ENCODE data around the gene SCML1. TPM values are rescaled to one million over a fixed set of nuclear protein-coding genes. Genes with fewer than 3 reads are reported as not detected.

SCML1 gene
- total and polyA plus RNA-seq, 2 of the 8 experiments (the other 6 are each of a cell fraction or from before 2014, with no cell fraction given): 2.2 to 2.5 TPM

DNA sequence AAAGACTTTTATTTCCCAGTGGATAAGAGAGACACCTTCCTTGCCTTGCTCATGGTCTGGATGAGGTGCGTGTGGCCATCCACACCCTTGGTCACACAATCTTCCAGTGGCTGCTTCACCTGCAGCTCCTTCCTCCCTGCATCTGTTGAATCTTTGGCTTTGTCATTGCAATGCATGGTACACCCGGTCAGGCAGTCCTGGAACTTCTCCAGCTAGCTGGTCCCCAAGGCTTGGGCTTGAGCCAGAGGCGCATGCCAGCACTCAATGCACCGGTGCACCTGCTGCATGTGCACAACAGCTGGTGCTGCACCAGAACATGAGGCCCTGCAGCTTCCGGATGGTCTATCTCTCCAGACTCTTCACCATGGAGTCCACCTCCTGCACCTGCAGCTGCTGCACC, 31.7 kb downstream of the SCML1 start:
- H4K5ac ChIP-seq (ENCODE audit: insufficient read length, low read depth, low read length): no peak overlapping the region
- no peak overlapping the region for H2BK5ac ChIP-seq (ENCODE audit: low read depth, low read length)
- H2BK15ac ChIP-seq (ENCODE audit: low read length): no peak overlapping the region
- H2BK120ac ChIP-seq (replicated peaks; ENCODE audit: low read depth, low read length): no peak overlapping the region
- H3K36me3 ChIP-seq (ENCODE audit: control insufficient read depth in 2 of 4, insufficient read depth in 4 of 4, low read length in 3 of 4): no peaks in the 10 kb centered on the region
- H3K27ac ChIP-seq (ENCODE audit: low read depth, low read length): no peak overlapping the region
- CTCF ChIA-PET (ENCODE audit: partially characterized antibody): interaction anchor here (0.6 kb wide), 1 partner anchor 732 kb away, joined by 3 read pairs; no protein-coding TSS in a partner anchor
- no peak overlapping the region for H2AFZ ChIP-seq (ENCODE audit: low read length)
- H3K4me2 ChIP-seq (ENCODE audit: insufficient read depth in 1 of 2, low read depth in 2 of 2, low read length in 2 of 2): no peak overlapping the region
- H2BK12ac ChIP-seq (ENCODE audit: low read depth, low read length): no peak overlapping the region
- no peaks in the 10 kb centered on the region for H3K9me3 ChIP-seq (ENCODE audit: insufficient read depth in 2 of 2, low read depth in 1 of 2, low read length in 1 of 2)
- DNase-seq (ENCODE audit: low read depth in 1 of 2, low spot score in 2 of 2) (no peak), FAIRE-seq (no peak)
- H3K56ac ChIP-seq (replicated peaks; ENCODE audit: insufficient read length, low read depth, low read length): no peak overlapping the region
- no peak overlapping the region for H2BK20ac ChIP-seq (ENCODE audit: low read length)
- H4K20me1 ChIP-seq (replicated peaks in 1 of 2; ENCODE audit: control insufficient read depth in 1 of 2, insufficient read depth in 2 of 2, low read length in 2 of 2): no peaks in the 10 kb centered on the region
- WGBS, 2 experiments (ENCODE audit: extremely low coverage in 1 of 2, insufficient coverage in 1 of 2, insufficient read length in 1 of 2, insufficient replicate concordance in 2 of 2, low coverage in 1 of 2, low lambda C conversion rate in 2 of 2, missing lambda C conversion rate in 1 of 2): 88% methylated on average over 4 of the region's 5 CpGs; no CpG with 5 or more reads in 1 of the 2 experiments
- no peak overlapping the region for H3K9ac ChIP-seq (replicated peaks in 1 of 4; ENCODE audit: extremely low read depth in 1 of 4, low read depth in 3 of 4, low read length in 3 of 4)
- no peak overlapping the region for H4K8ac ChIP-seq (ENCODE audit: extremely low read depth, insufficient read depth, low read length)
- no peak overlapping the region for H2AK5ac ChIP-seq (ENCODE audit: low read depth, low read length)
- H3K18ac ChIP-seq (ENCODE audit: extremely low read depth, low read length): no peak overlapping the region
- H3K4me3 ChIP-seq (ENCODE audit: extremely low read depth in 1 of 4, insufficient read depth in 2 of 4, low read depth in 3 of 4, low read length in 4 of 4): no peak overlapping the region
- H3K23me2 ChIP-seq (ENCODE audit: low read depth, low read length): no peaks in the 10 kb centered on the region
- no peaks in the 10 kb centered on the region for H3K79me2 ChIP-seq (ENCODE audit: control insufficient read depth in 1 of 2, insufficient read depth in 2 of 2, low read length in 2 of 2)
- no peaks in the 10 kb centered on the region for H3K4me1 ChIP-seq (replicated peaks in 1 of 4; ENCODE audit: control insufficient read depth in 3 of 4, insufficient read depth in 4 of 4, low read length in 3 of 4)
- H3K27me3 ChIP-seq (replicated peaks in 1 of 4; ENCODE audit: control insufficient read depth in 3 of 4, extremely low read depth in 1 of 4, insufficient read depth in 3 of 4, low read length in 3 of 4): no peaks in the 10 kb centered on the region; a peak in 1 of 7 replicates
- H3K23ac ChIP-seq (ENCODE audit: insufficient read length): no peak overlapping the region
- POLR2A ChIA-PET (ENCODE audit: partially characterized antibody): no interaction called here
- no peak overlapping the region for H3K4ac ChIP-seq (replicated peaks; ENCODE audit: insufficient read length, low read depth, low read length)
- no peaks in the 10 kb centered on the region for H3K79me1 ChIP-seq (ENCODE audit: low read depth, low read length)
- H3K14ac ChIP-seq (ENCODE audit: insufficient read length): no peak overlapping the region
- no peak overlapping the region for H4K91ac ChIP-seq (replicated peaks; ENCODE audit: insufficient read length, low read length)
- TF ChIP-seq HDAC6 (IDR thresholded peaks at IDR 0.05; ENCODE audit: low read depth, low read length) (no peak), CEBPB (IDR thresholded peaks at IDR 0.05; ENCODE audit: low read depth, low read length) (no peak)
